AG09309 (cell line): ENCODE measurements around the gene LRTM2.

ENCODE experiments used
- DNase-seq: peaks from one replicate; pipeline ENCODE4 v3.0.0-alpha.2; 2010; ENCODE audit warnings: low read depth
- H3K4me3 ChIP-seq: 2 replicates; pipeline ENCODE4 v1.5.1; 2011; ENCODE audit warnings: mild to moderate bottlenecking, low read depth, low read length, moderate library complexity; ENCODE audit not compliant: control insufficient read depth
- TF ChIP-seq, protein P1 (sequence below): IDR thresholded peaks from 2 replicates; pipeline ENCODE4 v1.5.1; 2011; ENCODE audit warnings: mild to moderate bottlenecking, low read depth, low read length, inconsistent platforms; ENCODE audit not compliant: insufficient read depth, control insufficient read depth; ENCODE audit errors: missing control alignments

Gene LRTM2

DNA sequence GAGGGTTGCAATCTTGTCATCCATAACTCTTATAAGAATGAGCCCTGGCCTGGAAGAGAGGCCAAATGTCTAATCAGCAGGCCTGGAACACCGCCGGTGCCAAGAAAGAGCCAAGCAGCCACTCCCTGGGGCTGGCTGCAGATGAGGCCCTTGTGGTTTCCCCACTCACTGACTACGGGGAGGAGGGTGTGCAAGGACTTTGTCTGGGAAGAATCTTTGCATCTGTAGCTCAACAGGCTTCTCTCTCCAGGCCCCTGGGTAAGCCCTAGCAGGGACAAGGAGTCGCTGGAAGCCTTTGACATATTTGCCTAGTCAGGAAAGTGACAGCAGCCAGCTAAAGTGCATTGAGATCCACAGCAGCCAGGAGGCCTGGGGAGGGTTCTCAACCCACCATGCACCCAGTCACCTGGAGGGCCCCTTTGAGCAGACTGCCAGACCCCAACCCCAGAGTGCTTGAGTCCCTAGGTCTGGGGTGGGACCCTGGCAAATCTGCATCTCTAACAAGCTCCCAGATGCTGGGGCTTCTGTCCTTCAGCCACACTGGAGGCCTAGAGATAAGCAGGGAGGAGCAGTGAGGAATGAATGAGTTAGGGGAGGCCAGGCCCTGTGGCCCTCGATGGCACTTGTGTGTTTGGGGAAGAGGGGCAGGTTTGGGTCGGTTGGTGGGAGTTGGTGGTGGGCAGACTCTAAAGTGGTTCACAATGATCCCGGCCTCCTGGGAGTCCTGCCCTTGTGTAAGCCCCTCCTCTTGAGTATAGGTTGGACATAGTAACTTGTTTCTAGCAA is 13.9 kb upstream of the LRTM2 start:
- H3K4me3 ChIP-seq: no peak overlapping the region
- TF ChIP-seq, protein P1, sequence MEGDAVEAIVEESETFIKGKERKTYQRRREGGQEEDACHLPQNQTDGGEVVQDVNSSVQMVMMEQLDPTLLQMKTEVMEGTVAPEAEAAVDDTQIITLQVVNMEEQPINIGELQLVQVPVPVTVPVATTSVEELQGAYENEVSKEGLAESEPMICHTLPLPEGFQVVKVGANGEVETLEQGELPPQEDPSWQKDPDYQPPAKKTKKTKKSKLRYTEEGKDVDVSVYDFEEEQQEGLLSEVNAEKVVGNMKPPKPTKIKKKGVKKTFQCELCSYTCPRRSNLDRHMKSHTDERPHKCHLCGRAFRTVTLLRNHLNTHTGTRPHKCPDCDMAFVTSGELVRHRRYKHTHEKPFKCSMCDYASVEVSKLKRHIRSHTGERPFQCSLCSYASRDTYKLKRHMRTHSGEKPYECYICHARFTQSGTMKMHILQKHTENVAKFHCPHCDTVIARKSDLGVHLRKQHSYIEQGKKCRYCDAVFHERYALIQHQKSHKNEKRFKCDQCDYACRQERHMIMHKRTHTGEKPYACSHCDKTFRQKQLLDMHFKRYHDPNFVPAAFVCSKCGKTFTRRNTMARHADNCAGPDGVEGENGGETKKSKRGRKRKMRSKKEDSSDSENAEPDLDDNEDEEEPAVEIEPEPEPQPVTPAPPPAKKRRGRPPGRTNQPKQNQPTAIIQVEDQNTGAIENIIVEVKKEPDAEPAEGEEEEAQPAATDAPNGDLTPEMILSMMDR: no peak
- DNase-seq: no peak

DNA sequence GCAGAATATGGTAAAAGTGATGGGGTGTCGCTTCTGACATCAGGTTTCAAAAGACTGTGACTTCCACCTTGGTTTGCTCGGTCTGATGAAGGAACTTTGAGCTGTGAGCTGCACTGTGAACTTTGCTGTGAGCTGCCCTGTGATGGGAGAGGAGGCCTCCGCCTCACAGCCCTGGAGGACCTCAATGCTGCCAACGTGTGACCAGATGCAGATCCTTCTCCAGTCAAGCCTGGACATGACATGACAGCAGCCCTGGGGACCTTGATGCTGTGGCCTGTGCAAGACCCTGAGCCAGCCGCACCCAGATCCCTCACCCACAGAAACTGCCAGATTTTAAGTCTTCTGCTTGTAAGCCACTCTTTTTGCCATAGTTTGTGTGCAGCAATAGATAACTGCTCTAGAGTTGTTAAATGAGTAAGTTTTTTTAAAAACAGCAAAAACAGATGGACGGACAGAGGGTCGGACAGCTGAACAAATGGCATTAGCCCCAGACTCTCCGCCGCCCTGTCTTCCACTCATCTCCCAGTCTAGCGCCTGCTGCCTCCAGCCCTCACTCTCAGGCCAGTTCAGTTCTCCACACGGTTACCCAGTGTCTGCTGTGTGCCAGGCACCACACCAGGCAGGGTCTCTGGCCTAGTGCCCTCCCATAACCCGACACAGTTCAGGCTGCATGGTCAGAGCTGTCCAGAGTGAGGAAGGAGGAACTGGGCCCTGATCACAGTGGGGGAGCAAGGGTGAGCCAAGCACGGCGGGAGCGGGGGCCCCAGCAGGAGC is 13.1 kb upstream of the LRTM2 start:
- no peak overlapping the region for H3K4me3 ChIP-seq

GRCh38 chr12:1808036-1808797 is 12.1 kb upstream of the LRTM2 start:
- TF ChIP-seq, protein P1: no peak
- DNase-seq: no peak
- H3K4me3 ChIP-seq: no peak overlapping the region

More for the DNA sequence above, 13.1 kb upstream of the LRTM2 start:
- no peak for DNase-seq
- TF ChIP-seq, protein P1: no peak

DNA sequence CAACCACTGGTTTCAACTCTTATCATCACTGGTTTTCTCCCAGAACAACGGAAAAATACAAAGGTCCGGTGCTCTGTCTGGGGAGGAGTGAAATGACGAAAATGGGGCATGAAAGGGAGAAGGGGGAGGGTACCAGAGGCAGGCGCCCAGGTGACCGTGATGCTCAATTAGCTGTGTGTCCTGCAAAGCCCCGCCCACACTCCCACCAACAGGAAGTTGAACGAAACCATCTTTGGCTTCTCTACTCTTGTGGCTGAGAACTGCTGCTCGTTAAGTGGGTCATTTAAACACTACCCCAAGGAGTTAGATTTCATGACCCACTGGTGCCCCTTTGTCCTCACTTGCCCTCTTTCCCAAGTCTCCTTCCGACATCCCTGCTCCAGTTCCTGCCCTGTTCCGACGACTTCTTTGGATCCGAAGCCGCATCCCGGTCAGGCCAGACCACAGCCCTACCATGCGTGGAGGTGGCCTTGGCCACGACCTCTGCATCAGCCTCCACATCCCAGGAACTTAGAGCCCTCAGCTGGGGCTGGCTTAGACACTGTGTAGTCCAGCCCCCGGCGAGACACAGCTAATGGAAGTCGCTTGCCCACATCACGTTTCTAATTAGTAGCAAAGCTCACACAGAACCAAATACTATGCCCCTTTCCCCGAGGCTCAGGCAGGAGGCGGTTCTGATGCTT is 11.4 kb upstream of the LRTM2 start:
- H3K4me3 ChIP-seq: no peak overlapping the region
- no peak for DNase-seq
- TF ChIP-seq, protein P1: no peak

- no peak overlapping the region for H3K4me3 ChIP-seq
- DNase-seq: no peak
- TF ChIP-seq, protein P1: no peak
Measured at GRCh38 chr12:1809591-1810190, 10.7 kb upstream of the LRTM2 start.

DNA sequence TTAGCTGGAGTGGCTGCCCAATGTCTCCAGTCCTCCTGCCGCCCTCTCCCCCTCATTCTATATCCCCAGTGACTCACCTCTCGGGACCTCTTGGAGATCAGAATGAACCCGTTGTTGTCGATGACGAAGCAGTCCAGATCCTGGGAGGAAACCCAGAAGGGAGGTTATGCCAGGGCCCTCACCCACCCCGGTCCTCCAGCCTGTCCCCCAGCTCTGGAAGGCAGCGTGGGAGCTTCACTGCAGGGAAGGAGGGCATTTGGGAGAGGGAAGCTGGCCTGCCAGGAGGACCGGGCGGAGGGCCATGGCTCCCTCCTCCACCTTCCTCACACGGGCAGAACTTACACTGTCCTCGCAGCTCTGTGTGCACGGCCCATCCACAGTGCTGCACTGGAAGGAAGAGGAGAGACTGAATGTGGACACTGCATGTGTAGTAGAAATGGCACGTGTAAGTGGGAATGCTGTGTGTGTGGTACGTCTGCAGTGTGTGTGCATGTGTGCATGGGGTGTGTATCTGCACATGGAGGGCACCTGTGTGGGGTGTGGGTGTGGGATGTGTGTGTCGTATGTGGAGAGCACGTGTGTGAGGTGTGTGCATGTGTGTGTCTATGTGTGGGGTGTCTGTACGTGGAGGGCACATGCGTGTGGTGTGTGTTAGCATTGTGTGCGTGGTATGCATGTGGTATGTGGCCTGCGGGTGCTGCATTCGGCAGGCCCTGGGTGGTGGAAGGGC is 10.0 kb upstream of the LRTM2 start:
- no peak for DNase-seq
- no peak overlapping the region for H3K4me3 ChIP-seq
- TF ChIP-seq, protein P1: no peak
